HepG2 (cell line): ENCODE measurements around the gene NDUFB7. TPM values are rescaled to one million over a fixed set of nuclear protein-coding genes. Genes with fewer than 3 reads are reported as not detected.

Experiments
- ATAC-seq: fragments of 200-7000 bp; cut with Tn5 transposase; 3 replicates; pipeline ENCODE4 v1.9.1; 2020; ENCODE audit warnings: mild to moderate bottlenecking, moderate library complexity
- BruUV-seq: library from RNA; stranded (reverse); fragments of 400-500 nt; replicated peaks from 2 replicates; lab custom pipeline; 2021; lab: Mats Ljungman, UMichigan
- CTCF ChIA-PET: fragments of 300-600 bp; formaldehyde crosslinking; extraction: SDS; loops from one replicate; lab custom pipeline; 2021; ENCODE audit warnings: low total read pairs, inconsistent platforms, low intra/inter-chr PET ratio; lab: Yijun Ruan, JAX
- POLR2A ChIA-PET: fragments of 350-600 bp; sonication (Branson Sonifier 250); formaldehyde crosslinking; loops from one replicate; lab custom pipeline; 2020; ENCODE audit warnings: antibody characterized with exemption, inconsistent platforms; lab: Yijun Ruan, JAX
- DNase-seq: peaks from one replicate; pipeline ENCODE4 v3.0.0-alpha.2; 2015; ENCODE audit warnings: low spot score
- FAIRE-seq: peaks from 3 replicates; lab custom pipeline; 2011; peaks lifted over from hg19 to GRCh38; lab: Jason Lieb, UNC
- H2AFZ ChIP-seq: one replicate; pipeline ENCODE4 v1.6.1; 2011; ENCODE audit warnings: low read length, inconsistent platforms
- H3K27ac ChIP-seq: fragments of 300-600 bp; 3 replicates; pipeline ENCODE4 v1.8.0; 2011; ENCODE audit warnings: mixed run types, mild to moderate bottlenecking, mixed read lengths, low read length, inconsistent platforms; ENCODE audit not compliant: insufficient read depth; ENCODE audit errors: extremely low read length
- H3K27me3 ChIP-seq, 2 experiments: fragments of 200-600 bp in 1 of 2; 2 replicates in 1 of 2; 3 replicates in 1 of 2; pipeline versions ENCODE4 v1.6.0 to v1.8.0; 2011; ENCODE audit warnings: low read length in 2 of 2, mild to moderate bottlenecking in 2 of 2, moderate library complexity in 2 of 2, inconsistent platforms in 1 of 2; ENCODE audit not compliant: insufficient read depth in 2 of 2, control insufficient read depth in 1 of 2
- H3K36me3 ChIP-seq, 2 experiments: fragments of 200-600 bp in 1 of 2; replicated peaks in 1 of 2; 2 replicates in 1 of 2; 3 replicates in 1 of 2; pipeline versions ENCODE4 v1.5.1 to v1.8.0; 2011; ENCODE audit warnings: low read length in 2 of 2, inconsistent platforms in 1 of 2; ENCODE audit not compliant: insufficient read depth in 2 of 2, control insufficient read depth in 1 of 2
- H3K4me1 ChIP-seq: 2 replicates; pipeline ENCODE4 v1.5.1; 2012; ENCODE audit warnings: low read length, inconsistent platforms; ENCODE audit not compliant: insufficient read depth
- H3K4me2 ChIP-seq: 2 replicates; pipeline ENCODE4 v1.6.0; 2011; ENCODE audit warnings: low read depth, low read length, inconsistent platforms
- H3K4me3 ChIP-seq, 3 experiments: fragments of 200-600 bp in 1 of 3; sonication (generic), shearing (Covaris generic) in 1 of 3; replicated peaks in 1 of 3; 2 replicates each; pipeline ENCODE4 v1.5.1; 2011 to 2016; ENCODE audit warnings: low read length in 3 of 3, inconsistent platforms in 2 of 3, low read depth in 2 of 3, mild to moderate bottlenecking in 2 of 3, control low read depth in 1 of 3, mixed read lengths in 1 of 3; ENCODE audit not compliant: insufficient read depth in 1 of 3
- H3K79me2 ChIP-seq: one replicate; pipeline ENCODE4 v1.6.1; 2011; ENCODE audit warnings: low read length, inconsistent platforms; ENCODE audit not compliant: insufficient read depth
- H3K9ac ChIP-seq: 2 replicates; pipeline ENCODE4 v1.6.0; 2011; ENCODE audit warnings: mild to moderate bottlenecking, low read depth, low read length, inconsistent platforms; ENCODE audit not compliant: insufficient read depth
- H3K9me3 ChIP-seq: 2 replicates; pipeline ENCODE4 v1.5.1; 2012; ENCODE audit warnings: mild to moderate bottlenecking, low read length
- H4K20me1 ChIP-seq: 2 replicates; pipeline ENCODE4 v1.6.0; 2011; ENCODE audit warnings: inconsistent platforms, mild to moderate bottlenecking, low read length, moderate library complexity; ENCODE audit not compliant: insufficient read depth
- EZH2 ChIP-seq: conservative IDR thresholded peaks from 2 replicates; pipeline ENCODE4 v1.6.1; 2012; ENCODE audit warnings: mild to moderate bottlenecking, low read depth, low read length, moderate library complexity
- MAF1 ChIP-seq: sonication (generic); formaldehyde crosslinking; IDR thresholded peaks from 2 replicates; pipeline ENCODE4 v1.5.0; 2020; ENCODE audit warnings: missing genetic modification reagents, borderline replicate concordance
- PAWR ChIP-seq: sonication (generic); formaldehyde crosslinking; IDR thresholded peaks from 2 replicates; pipeline ENCODE4 v1.4.0; 2020; ENCODE audit warnings: missing genetic modification reagents, mild to moderate bottlenecking, borderline replicate concordance
- PHF21A ChIP-seq: sonication (generic); formaldehyde crosslinking; IDR thresholded peaks from 2 replicates; pipeline ENCODE4 v1.5.0; 2020; ENCODE audit warnings: mild to moderate bottlenecking, missing genetic modification reagents
- RARA ChIP-seq: IDR thresholded peaks from 2 replicates; pipeline ENCODE4 v1.6.1; 2016; ENCODE audit warnings: missing genetic modification reagents, missing compliant biosample characterization
- RELA ChIP-seq: sonication (generic); formaldehyde crosslinking; IDR thresholded peaks from 2 replicates; pipeline ENCODE4 v1.4.0; 2020; ENCODE audit warnings: missing genetic modification reagents
- SP140L ChIP-seq: sonication (generic); formaldehyde crosslinking; IDR thresholded peaks from 2 replicates; pipeline ENCODE4 v1.4.0; 2020; ENCODE audit warnings: missing genetic modification reagents, borderline replicate concordance
- ZBTB21 ChIP-seq: sonication (generic); formaldehyde crosslinking; IDR thresholded peaks from 2 replicates; pipeline ENCODE4 v1.4.0; 2020; ENCODE audit warnings: missing genetic modification reagents
- ZNF589 ChIP-seq: sonication (generic); formaldehyde crosslinking; conservative IDR thresholded peaks from 2 replicates; pipeline ENCODE4 v1.8.0; 2022; ENCODE audit warnings: mild to moderate bottlenecking, moderate library complexity, missing genetic modification reagents
- ZNF615 ChIP-seq: sonication (generic); formaldehyde crosslinking; IDR thresholded peaks from 2 replicates; pipeline ENCODE4 v1.5.0; 2020; ENCODE audit warnings: mild to moderate bottlenecking, missing genetic modification reagents, borderline replicate concordance
- ZNF773 ChIP-seq: sonication (generic); formaldehyde crosslinking; IDR thresholded peaks from 2 replicates; pipeline ENCODE4 v1.4.0; 2020; ENCODE audit warnings: missing genetic modification reagents, borderline replicate concordance
- WGBS: methylation state at CpG from one replicate; pipeline ENCODE4 v1.1.6; 2017; ENCODE audit warnings: low lambda C conversion rate; 5-methylcytosine and 5-hydroxymethylcytosine counted together
- in situ Hi-C: cut with HindIII; loops from 2 replicates; pipeline ENCODE4 v1.10.0; 2017; ENCODE audit warnings: low pct_unique_long_range_greater_than_20kb; ENCODE audit not compliant: extremely low pct_ligation_motif_present
- intact Hi-C: fragments of 100-400 bp; cut with micrococcal nuclease; formaldehyde crosslinking; loops from one replicate; pipeline ENCODE4 v1.10.0; 2022; ENCODE audit not compliant: unreplicated experiment
- polyA plus RNA-seq, 8 experiments: library from polyadenylated mRNA; depleted of rRNA in 3 of 8; stranded (reverse) in 7 of 8; unstranded in 1 of 8; fragments of >200 nt; fragmentation: Illumina TruSeq in 4 of 8; extraction: Trizol in 4 of 8; gene quantifications; 2 replicates each; pipeline versions ENCODE4 v1.2.1 to v1.2.3, GENCODE V29; 2011 to 2016; ENCODE audit warnings: low read depth in 4 of 8, missing spikeins in 1 of 8, mixed read lengths in 1 of 8; ENCODE audit not compliant: insufficient read depth in 1 of 8
- total RNA-seq, 5 experiments: library from RNA; depleted of rRNA; stranded (reverse); fragments of >200 nt; fragmentation: Illumina TruSeq; extraction: Trizol; gene quantifications; 2 replicates each; pipeline ENCODE4 v1.2.3, GENCODE V29; 2016; ENCODE audit warnings: low read depth in 1 of 5
- TF ChIP-seq, protein P1 (sequence below): sonication (generic); formaldehyde crosslinking; IDR thresholded peaks from 2 replicates; pipeline ENCODE4 v1.4.0; 2020; ENCODE audit warnings: missing genetic modification reagents
- TF ChIP-seq, protein P2 (sequence below): sonication (generic); formaldehyde crosslinking; IDR thresholded peaks from 2 replicates; pipeline ENCODE4 v1.4.0; 2020; ENCODE audit warnings: missing genetic modification reagents, mild to moderate bottlenecking, borderline replicate concordance
- TF ChIP-seq, protein P3 (sequence below): sonication (generic); formaldehyde crosslinking; IDR thresholded peaks from 2 replicates; pipeline ENCODE4 v1.5.0; 2020; ENCODE audit warnings: missing genetic modification reagents
- TF ChIP-seq, protein P4 (sequence below): sonication (generic); formaldehyde crosslinking; IDR thresholded peaks from 2 replicates; pipeline ENCODE4 v1.5.1; 2020; ENCODE audit warnings: missing genetic modification reagents, mild to moderate bottlenecking, borderline replicate concordance
- TF ChIP-seq, protein P5 (sequence below): sonication (generic); formaldehyde crosslinking; IDR thresholded peaks from 2 replicates; pipeline ENCODE4 v1.8.0; 2022; ENCODE audit warnings: mild to moderate bottlenecking, missing genetic modification reagents, moderate library complexity
- TF ChIP-seq, protein P6 (sequence below): sonication (generic); formaldehyde crosslinking; IDR thresholded peaks from 2 replicates; pipeline ENCODE4 v1.5.1; 2020; ENCODE audit warnings: mild to moderate bottlenecking, missing genetic modification reagents, moderate library complexity

NDUFB7 gene
- total and polyA plus RNA-seq, 2 of the 13 experiments (the other 11 are each of a cell fraction or from before 2014, with no cell fraction given): 156 to 198 TPM

DNA sequence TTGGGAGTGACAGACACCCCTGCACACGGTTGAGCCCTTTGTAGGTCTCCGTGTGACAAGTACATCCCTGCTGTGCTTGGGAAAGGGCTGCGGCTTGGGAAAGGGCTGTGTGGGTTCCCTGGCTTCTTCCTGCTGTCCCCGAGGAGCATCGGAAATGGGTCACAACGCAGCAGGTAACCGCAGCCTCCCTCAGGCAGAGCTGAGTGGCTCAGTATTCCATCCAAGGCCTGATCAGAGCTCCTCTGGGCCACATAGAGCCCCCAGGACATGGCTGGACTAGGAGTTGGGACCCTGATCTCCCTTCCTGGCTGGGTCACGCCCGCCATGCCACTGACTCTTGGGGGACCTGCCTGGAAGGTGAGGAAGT lies 26.2 kb downstream of the NDUFB7 start:
- WGBS: 100% methylated on average over 7 of the region's 9 CpGs
- Histone ChIP-seq H3K27ac (no peak overlapping the region), H3K9me3 (no peaks in the 10 kb centered on the region), H3K4me3 (no peak overlapping the region), H3K27me3 (no peaks in the 10 kb centered on the region), H2AFZ (no peak overlapping the region), H3K9ac (no peak overlapping the region), H3K79me2 (peaks cover 31% of the 10 kb centered on the region), H3K4me2 (no peak overlapping the region), H3K4me1 (peaks cover 8% of the 10 kb centered on the region), H3K36me3 (peaks cover 2 to 14% of the 10 kb centered on the region in 2 experiments; a peak in 2 of 5 replicates), H4K20me1 (0 out of 2 replicates have a peak, but pooled peaks cover 5% of the 10 kb centered on the region)
- BruUV-seq: no TSS peak
- FAIRE-seq (no peak), DNase-seq (no peak), ATAC-seq (no peak)
- ChIA-PET POLR2A (no interaction called here), CTCF (no interaction called here)
- in situ Hi-C loops: loop anchor here (5.0 kb wide), 1 partner anchor 43 kb away; no protein-coding TSS in a partner anchor
- intact Hi-C loops: no loop called here
- TF ChIP-seq ZNF615 (CRISPR knock-in tag): no peak
- no peak for TF ChIP-seq RELA (CRISPR knock-in tag)
- TF ChIP-seq, protein P1, sequence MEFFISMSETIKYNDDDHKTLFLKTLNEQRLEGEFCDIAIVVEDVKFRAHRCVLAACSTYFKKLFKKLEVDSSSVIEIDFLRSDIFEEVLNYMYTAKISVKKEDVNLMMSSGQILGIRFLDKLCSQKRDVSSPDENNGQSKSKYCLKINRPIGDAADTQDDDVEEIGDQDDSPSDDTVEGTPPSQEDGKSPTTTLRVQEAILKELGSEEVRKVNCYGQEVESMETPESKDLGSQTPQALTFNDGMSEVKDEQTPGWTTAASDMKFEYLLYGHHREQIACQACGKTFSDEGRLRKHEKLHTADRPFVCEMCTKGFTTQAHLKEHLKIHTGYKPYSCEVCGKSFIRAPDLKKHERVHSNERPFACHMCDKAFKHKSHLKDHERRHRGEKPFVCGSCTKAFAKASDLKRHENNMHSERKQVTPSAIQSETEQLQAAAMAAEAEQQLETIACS: no peak
- TF ChIP-seq MAF1 (CRISPR knock-in tag): no peak
- TF ChIP-seq, protein P2, sequence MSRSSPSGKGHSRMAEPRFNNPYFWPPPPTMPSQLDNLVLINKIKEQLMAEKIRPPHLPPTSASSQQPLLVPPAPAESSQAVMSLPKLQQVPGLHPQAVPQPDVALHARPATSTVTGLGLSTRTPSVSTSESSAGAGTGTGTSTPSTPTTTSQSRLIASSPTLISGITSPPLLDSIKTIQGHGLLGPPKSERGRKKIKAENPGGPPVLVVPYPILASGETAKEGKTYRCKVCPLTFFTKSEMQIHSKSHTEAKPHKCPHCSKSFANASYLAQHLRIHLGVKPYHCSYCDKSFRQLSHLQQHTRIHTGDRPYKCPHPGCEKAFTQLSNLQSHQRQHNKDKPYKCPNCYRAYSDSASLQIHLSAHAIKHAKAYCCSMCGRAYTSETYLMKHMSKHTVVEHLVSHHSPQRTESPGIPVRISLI (CRISPR knock-in tag): no peak
- TF ChIP-seq, protein P3, sequence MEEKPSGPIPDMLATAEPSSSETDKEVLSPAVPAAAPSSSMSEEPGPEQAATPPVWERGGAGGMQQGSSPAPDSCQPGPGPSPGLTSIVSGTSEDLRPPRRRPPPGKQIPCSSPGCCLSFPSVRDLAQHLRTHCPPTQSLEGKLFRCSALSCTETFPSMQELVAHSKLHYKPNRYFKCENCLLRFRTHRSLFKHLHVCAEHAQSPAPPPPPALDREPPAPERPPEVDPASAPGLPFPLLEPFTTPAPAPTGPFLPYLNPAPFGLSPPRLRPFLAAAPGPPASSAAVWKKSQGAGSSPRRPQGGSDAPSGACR (CRISPR knock-in tag): no peak
- no peak for TF ChIP-seq ZBTB21 (CRISPR knock-in tag)
- TF ChIP-seq RARA (CRISPR knock-in tag): no peak
- TF ChIP-seq ZNF589 (CRISPR knock-in tag): no peak
- TF ChIP-seq, protein P4, sequence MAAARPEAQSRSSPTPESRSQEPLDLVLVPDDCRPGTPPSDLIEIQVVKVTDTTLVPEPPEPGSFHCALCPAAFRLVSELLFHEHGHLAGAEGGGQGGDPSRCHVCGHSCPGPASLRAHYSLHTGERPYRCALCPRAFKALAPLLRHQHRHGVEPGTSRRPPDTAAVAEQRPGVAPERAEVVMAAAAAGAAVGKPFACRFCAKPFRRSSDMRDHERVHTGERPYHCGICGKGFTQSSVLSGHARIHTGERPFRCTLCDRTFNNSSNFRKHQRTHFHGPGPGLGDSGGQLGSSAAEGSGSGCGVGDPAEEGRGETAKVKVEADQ (CRISPR knock-in tag): no peak
- TF ChIP-seq, protein P5, sequence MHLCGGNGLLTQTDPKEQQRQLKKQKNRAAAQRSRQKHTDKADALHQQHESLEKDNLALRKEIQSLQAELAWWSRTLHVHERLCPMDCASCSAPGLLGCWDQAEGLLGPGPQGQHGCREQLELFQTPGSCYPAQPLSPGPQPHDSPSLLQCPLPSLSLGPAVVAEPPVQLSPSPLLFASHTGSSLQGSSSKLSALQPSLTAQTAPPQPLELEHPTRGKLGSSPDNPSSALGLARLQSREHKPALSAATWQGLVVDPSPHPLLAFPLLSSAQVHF: no peak
- no peak for TF ChIP-seq EZH2
- no peak for TF ChIP-seq PAWR (CRISPR knock-in tag)
- TF ChIP-seq ZNF773 (CRISPR knock-in tag): no peak
- TF ChIP-seq, protein P6, sequence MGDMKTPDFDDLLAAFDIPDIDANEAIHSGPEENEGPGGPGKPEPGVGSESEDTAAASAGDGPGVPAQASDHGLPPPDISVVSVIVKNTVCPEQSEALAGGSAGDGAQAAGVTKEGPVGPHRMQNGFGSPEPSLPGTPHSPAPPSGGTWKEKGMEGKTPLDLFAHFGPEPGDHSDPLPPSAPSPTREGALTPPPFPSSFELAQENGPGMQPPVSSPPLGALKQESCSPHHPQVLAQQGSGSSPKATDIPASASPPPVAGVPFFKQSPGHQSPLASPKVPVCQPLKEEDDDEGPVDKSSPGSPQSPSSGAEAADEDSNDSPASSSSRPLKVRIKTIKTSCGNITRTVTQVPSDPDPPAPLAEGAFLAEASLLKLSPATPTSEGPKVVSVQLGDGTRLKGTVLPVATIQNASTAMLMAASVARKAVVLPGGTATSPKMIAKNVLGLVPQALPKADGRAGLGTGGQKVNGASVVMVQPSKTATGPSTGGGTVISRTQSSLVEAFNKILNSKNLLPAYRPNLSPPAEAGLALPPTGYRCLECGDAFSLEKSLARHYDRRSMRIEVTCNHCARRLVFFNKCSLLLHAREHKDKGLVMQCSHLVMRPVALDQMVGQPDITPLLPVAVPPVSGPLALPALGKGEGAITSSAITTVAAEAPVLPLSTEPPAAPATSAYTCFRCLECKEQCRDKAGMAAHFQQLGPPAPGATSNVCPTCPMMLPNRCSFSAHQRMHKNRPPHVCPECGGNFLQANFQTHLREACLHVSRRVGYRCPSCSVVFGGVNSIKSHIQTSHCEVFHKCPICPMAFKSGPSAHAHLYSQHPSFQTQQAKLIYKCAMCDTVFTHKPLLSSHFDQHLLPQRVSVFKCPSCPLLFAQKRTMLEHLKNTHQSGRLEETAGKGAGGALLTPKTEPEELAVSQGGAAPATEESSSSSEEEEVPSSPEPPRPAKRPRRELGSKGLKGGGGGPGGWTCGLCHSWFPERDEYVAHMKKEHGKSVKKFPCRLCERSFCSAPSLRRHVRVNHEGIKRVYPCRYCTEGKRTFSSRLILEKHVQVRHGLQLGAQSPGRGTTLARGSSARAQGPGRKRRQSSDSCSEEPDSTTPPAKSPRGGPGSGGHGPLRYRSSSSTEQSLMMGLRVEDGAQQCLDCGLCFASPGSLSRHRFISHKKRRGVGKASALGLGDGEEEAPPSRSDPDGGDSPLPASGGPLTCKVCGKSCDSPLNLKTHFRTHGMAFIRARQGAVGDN (CRISPR knock-in tag): no peak
- no peak for TF ChIP-seq SP140L
- no peak for TF ChIP-seq PHF21A (CRISPR knock-in tag)
